NCI-H1436 treated with DMSO at 0.1 percent for 48 hours (cell line): ENCODE measurements around the gene BIN2.
"Not testable (repeated sequence)": the region's sequence is repeated elsewhere in the genome, so short reads cannot be mapped to it uniquely, and the experiment has no call there.

Experiments used
- DNase-seq: peaks from one replicate; lab custom pipeline; 2025; lab: John Stamatoyannopoulos, UW

BIN2 gene

GRCh38 chr12:51345681-51346080 lies 21.7 kb upstream of the BIN2 start:
- no peak for DNase-seq

GRCh38 chr12:51343201-51343600 lies 19.2 kb upstream of the BIN2 start:
- no peak for DNase-seq

GRCh38 chr12:51342416-51342815 lies 18.4 kb upstream of the BIN2 start:
- DNase-seq: no peak

GRCh38 chr12:51341251-51342007 lies 17.5 kb upstream of the BIN2 start:
- no peak for DNase-seq

- DNase-seq: no peak
Observed at GRCh38 chr12:51339750-51340149, 15.8 kb upstream of the BIN2 start.

- not testable (repeated sequence) for DNase-seq
Observed at GRCh38 chr12:51337336-51337735, 13.4 kb upstream of the BIN2 start.

- DNase-seq: no peak
Observed at GRCh38 chr12:51335931-51336330, 12.0 kb upstream of the BIN2 start.

GRCh38 chr12:51334764-51335163 lies 10.8 kb upstream of the BIN2 start:
- DNase-seq: no peak

GRCh38 chr12:51333536-51333935 lies 9.6 kb upstream of the BIN2 start:
- no peak for DNase-seq

- no peak for DNase-seq
Observed at GRCh38 chr12:51330186-51330585, 6.2 kb upstream of the BIN2 start.

GRCh38 chr12:51329742-51330141 lies 5.8 kb upstream of the BIN2 start:
- DNase-seq: no peak

GRCh38 chr12:51328587-51328986 lies 4.6 kb upstream of the BIN2 start:
- no peak for DNase-seq

GRCh38 chr12:51326698-51327439 lies 2.9 kb upstream of the BIN2 start:
- no peak for DNase-seq

GRCh38 chr12:51324953-51325352 lies 979 bp upstream of the BIN2 start:
- DNase-seq: no peak

- no peak for DNase-seq
Observed at GRCh38 chr12:51323317-51323960, 535 bp downstream of the BIN2 start.

- DNase-seq: no peak
Observed at GRCh38 chr12:51322452-51322851, 1.5 kb downstream of the BIN2 start.

- no peak for DNase-seq
Observed at GRCh38 chr12:51321882-51322281, 2.1 kb downstream of the BIN2 start.

- DNase-seq: no peak
Observed at GRCh38 chr12:51320695-51321320, 3.2 kb downstream of the BIN2 start.

- no peak for DNase-seq
Observed at GRCh38 chr12:51320311-51320694, 3.7 kb downstream of the BIN2 start.

- no peak for DNase-seq
Observed at GRCh38 chr12:51318846-51319599, 5.0 kb downstream of the BIN2 start.

- not testable (repeated sequence) for DNase-seq
Observed at GRCh38 chr12:51318057-51318806, 5.7 kb downstream of the BIN2 start.
